ENCODE measurements around the gene LRRC23. TPM values are rescaled to one million over a fixed set of nuclear protein-coding genes. Genes with fewer than 3 reads are reported as not detected.
A peak's percentile ranks its signal among the peaks of the same experiment; 100 is the strongest.

The LRRC23 gene
- polyA plus RNA-seq, 3 donors, result 4.9 to 6.8 (median 5.1) TPM

DNA sequence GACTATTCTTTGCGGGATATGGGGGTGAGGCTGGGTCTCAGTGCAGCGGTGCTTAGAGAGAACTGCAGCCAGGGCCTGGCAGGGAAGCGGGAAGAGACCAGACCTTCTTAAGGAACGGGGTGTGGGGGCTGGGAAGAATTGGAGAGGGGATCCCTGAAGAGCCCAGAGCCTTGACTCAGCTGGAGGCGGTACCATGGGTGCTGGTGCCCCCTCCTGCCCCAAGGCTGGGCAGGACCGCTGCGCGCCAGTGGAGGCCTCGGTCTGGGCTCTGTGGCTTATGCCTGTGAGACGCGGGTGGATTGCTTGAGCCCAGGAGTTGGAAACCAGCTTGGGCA is 37.7 kb downstream of the LRRC23 start:
- Mint-ChIP-seq H3K36me3 (peaks cover 1 to 3% of the 10 kb centered on the region in 2 donors), H3K27me3 (ENCODE audit: low read depth in 3 of 3) (peaks cover 0 to 2% (median 0%) of the 10 kb centered on the region in 3 donors), H3K9me3 (peaks cover 0 to 2% (median 0%) of the 10 kb centered on the region in 7 donors), H3K4me3 (no peak overlapping the region), H3K27ac (peak overlapping the region in 1 of 7 donors; percentile 77), H3K4me1 (peaks cover 49% of the 10 kb centered on the region)
- no peak overlapping the region for H3K27ac ChIP-seq (ENCODE audit: low read depth in 1 of 2, low read length in 2 of 2)
- no peaks in the 10 kb centered on the region for H3K36me3 ChIP-seq (replicated peaks in 1 of 2; ENCODE audit: control insufficient read depth in 1 of 2, insufficient read depth in 2 of 2, low read length in 2 of 2)
- intact Hi-C loops (cut with micrococcal nuclease), result loop anchor here in 1 of 2 donors (5.0 kb wide), 1 partner anchor 70 kb away; the partner anchor contains the start of gene SPSB2
- peaks cover 48 to 57% of the 10 kb centered on the region in 2 donors for H3K4me1 ChIP-seq (ENCODE audit: control insufficient read depth in 1 of 2, insufficient read depth in 2 of 2, low read length in 2 of 2)
- H3K4me2 ChIP-seq (replicated peaks; ENCODE audit: extremely low read depth, low read length, poor library complexity, severe bottlenecking), result no peak overlapping the region
- H4K20me1 ChIP-seq (ENCODE audit: insufficient read depth, low read length), result no peaks in the 10 kb centered on the region
- no peak overlapping the region for H3K9ac ChIP-seq (ENCODE audit: insufficient read depth, low read length, poor library complexity, severe bottlenecking)
- 84% methylated on average over 8 of the region's 11 CpGs for WGBS (ENCODE audit: insufficient coverage)
- H3K9me3 ChIP-seq (replicated peaks in 1 of 2; ENCODE audit: control insufficient read depth in 1 of 2, insufficient read depth in 1 of 2, low read length in 2 of 2), result no peaks in the 10 kb centered on the region
- H3K4me3 ChIP-seq (replicated peaks in 1 of 3; ENCODE audit: low read depth in 2 of 3, low read length in 3 of 3), result no peak overlapping the region
- TF ChIP-seq CTCF (IDR thresholded peaks at IDR 0.05), result no peak
- DNase-seq, result no peak
- no peak overlapping the region for H2AFZ ChIP-seq (ENCODE audit: insufficient read depth, low read depth, low read length, poor library complexity, severe bottlenecking)
- no peaks in the 10 kb centered on the region for H3K27me3 ChIP-seq (ENCODE audit: control insufficient read depth in 2 of 2, insufficient read depth in 2 of 2, low read length in 2 of 2)
- H3K79me2 ChIP-seq (ENCODE audit: insufficient read depth, low read length), result peaks cover 8% of the 10 kb centered on the region

GRCh38 chr12:6943389-6943721 is 38.7 kb downstream of the LRRC23 start:
- Histone ChIP-seq H3K79me2 (ENCODE audit: insufficient read depth, low read length) (peaks cover 7% of the 10 kb centered on the region), H3K4me1 (ENCODE audit: control insufficient read depth in 1 of 2, insufficient read depth in 2 of 2, low read length in 2 of 2) (peaks cover 51 to 58% of the 10 kb centered on the region in 2 donors), H3K27me3 (ENCODE audit: control insufficient read depth in 2 of 2, insufficient read depth in 2 of 2, low read length in 2 of 2) (no peaks in the 10 kb centered on the region), H3K9me3 (replicated peaks in 1 of 2; ENCODE audit: control insufficient read depth in 1 of 2, insufficient read depth in 1 of 2, low read length in 2 of 2) (no peaks in the 10 kb centered on the region), H2AFZ (ENCODE audit: insufficient read depth, low read depth, low read length, poor library complexity, severe bottlenecking) (peak overlapping the region; percentile 58), H3K36me3 (replicated peaks in 1 of 2; ENCODE audit: control insufficient read depth in 1 of 2, insufficient read depth in 2 of 2, low read length in 2 of 2) (no peaks in the 10 kb centered on the region), H4K20me1 (ENCODE audit: insufficient read depth, low read length) (no peaks in the 10 kb centered on the region), H3K27ac (ENCODE audit: low read depth in 1 of 2, low read length in 2 of 2) (peak overlapping the region; percentile 76 to 89), H3K4me2 (replicated peaks; ENCODE audit: extremely low read depth, low read length, poor library complexity, severe bottlenecking) (peak overlapping the region; percentile 83), H3K4me3 (replicated peaks in 1 of 3; ENCODE audit: low read depth in 2 of 3, low read length in 3 of 3) (peak overlapping the region in 1 of 3 experiments; percentile 76), H3K9ac (ENCODE audit: insufficient read depth, low read length, poor library complexity, severe bottlenecking) (peak overlapping the region; percentile 63)
- peak; percentile 82 to 89 (median 89) for DNase-seq
- peaks cover 0 to 2% (median 0%) of the 10 kb centered on the region in 3 donors for H3K27me3 Mint-ChIP-seq (ENCODE audit: low read depth in 3 of 3)
- H3K36me3 Mint-ChIP-seq, result peaks cover 1 to 3% of the 10 kb centered on the region in 2 donors
- intact Hi-C loops (cut with micrococcal nuclease), result loop anchor here in 1 of 2 donors (5.0 kb wide), 1 partner anchor 71 kb away; the partner anchor contains the start of gene SPSB2
- 0% methylated on average over 8 of the region's 13 CpGs for WGBS (ENCODE audit: insufficient coverage)
- TF ChIP-seq CTCF (IDR thresholded peaks at IDR 0.05), result no peak
- peaks cover 56% of the 10 kb centered on the region for H3K4me1 Mint-ChIP-seq
- peak overlapping the region; percentile 37 to 91 for H3K4me3 Mint-ChIP-seq
- H3K27ac Mint-ChIP-seq, result peak overlapping the region; percentile 94 to 99 (median 98)
- peaks cover 0 to 2% (median 0%) of the 10 kb centered on the region in 7 donors for H3K9me3 Mint-ChIP-seq

All from CD14-positive monocyte (primary cell).